CD4-positive, alpha-beta T cell treated with Interleukin-2 at 100 ng/mL for 4 hours (primary cell): ENCODE results near the gene SV2C.
"Not testable (repeated sequence)": the region's sequence is repeated elsewhere in the genome, so short reads cannot be mapped to it uniquely, and the experiment has no call there.

Experiments
- DNase-seq: peaks from one replicate; pipeline ENCODE4 v3.0.0-alpha.2; 2020; ENCODE audit warnings: low spot score

SV2C gene

DNA sequence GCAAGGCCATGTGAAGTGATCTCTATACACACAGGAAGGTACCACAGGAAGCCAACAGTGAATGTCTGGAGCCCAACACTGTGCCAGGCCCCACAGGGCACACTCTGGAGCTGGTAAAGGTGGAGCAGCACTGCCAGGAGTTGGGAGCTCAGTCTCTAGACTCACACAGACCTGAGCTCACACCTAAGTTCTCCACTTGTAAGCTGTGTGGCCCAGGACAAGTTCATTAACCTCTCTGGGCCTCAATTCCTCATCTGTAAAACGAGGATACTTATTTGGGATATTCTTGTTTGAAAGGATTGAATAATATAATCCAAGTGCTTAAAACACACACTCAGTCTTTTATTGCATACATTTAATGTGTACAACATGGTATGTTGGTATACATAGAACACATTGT, 259.3 kb downstream of the SV2C start:
- no peak for DNase-seq

DNA sequence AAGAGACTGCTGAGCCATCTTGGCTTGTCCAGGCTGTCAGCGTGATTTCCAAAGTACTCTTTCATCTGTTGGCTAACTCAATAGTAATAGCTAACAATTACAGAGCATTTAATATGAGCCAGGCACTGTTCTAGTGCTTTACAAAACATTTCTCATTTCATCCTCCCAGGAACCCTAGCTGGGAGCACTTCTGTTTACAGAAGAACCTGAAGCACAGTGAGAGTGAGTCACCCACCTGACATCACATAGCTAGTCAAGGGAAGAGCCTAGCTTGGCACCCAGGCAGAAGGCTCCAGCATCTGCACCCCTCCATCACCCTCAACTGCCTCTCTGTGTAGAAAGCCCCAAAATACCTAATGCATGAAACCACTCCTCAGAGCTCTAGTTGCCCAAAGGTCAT, 262.4 kb downstream of the SV2C start:
- no peak for DNase-seq

DNA sequence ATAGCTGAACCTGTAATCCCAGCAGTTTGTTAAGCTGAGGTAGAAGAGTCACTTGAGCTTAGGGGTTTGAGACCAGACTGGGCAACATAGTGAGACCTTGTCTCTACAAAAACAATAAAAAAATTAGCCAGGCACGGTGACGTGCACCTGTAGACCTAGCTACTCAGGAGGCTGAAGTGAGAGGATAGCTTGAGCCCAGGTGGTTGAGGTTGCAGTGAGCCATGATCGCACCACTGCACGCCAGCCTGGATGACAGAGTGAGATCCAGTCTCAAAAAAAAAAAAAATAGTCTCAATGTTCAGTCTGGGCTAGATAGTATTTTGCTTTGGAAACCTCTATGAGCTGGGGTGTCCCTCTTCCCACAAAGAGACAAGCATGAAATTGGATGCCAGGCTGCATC, 268.0 kb downstream of the SV2C start:
- no peak for DNase-seq

DNA sequence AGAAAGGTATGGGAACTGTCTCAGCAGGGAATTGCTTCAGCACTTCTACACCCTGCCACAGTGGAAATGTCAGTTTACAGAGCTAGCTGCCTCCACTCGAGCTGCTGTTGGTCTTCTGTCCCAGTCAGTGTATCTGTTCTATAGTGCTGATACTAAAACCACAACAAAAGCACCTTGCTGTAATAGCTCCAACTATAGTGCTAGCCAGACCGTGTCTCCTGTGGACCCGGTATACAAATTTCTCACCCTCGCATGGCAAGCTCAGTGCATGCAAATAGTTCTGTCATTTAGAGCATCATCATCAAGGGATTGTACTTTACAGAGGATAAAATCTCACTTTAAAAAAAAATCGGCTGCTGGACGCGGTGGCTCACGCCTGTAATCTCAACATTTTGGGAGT, 268.4 kb downstream of the SV2C start:
- DNase-seq, result no peak

DNA sequence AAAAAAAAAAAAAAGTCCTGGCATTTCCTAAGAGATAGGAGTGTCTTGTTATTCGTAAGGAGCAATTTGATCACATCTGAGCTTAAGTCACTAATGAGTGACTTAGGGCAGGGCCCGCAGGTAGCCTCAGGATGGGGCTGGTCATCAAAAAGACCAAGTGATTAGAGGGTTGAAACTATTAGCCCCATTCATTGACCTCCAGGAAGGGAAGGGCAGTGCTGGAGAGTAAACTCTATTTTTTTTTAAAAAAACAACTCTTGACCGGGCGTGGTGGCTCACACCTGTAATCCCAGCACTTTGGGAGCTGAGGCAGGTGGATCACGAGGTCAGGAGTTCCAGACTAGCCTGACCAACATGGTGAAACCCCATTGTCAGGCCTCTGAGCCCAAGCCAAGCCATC, 273.7 kb downstream of the SV2C start:
- DNase-seq, result no peak

DNA sequence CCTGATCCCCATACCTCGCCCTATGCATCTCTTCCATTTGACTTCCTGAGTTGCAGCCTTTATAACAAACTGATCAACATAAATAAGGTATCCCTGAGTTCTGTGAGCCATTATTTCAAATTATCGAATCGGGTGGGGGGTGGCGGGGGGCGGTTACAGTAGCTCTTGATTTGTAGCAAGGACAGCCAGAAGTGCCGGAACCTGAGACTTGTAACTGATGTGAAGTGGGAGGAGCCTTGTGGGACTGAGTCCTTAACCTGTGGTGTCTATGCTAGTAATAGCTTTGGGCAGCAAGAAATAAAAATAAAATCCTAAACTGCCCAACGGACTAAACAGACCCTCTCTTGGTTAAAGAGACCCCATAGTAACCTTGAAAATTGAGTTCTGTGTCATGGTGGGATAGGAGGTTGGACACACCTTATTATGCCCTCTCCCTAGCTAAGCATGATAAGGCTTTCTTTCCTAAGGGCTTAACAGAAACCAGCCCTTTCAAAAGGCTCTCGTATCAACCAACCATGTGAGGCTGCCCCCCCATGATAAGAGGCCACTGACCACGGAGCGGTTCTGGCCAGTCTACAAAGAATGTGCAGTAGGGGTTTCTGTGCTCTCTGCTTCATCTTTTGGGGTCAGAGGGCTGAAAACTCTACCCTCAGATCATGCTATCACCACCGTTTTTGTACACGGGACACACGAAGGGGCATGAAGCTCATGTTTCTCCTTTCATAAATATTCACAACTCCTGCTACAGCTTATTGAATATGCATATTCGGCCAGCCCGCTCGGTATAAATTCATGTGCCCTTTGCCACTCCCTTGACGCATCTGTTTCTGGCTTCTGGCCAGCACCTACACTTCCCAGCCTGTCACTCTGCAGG, 280.4 kb downstream of the SV2C start:
- no peak for DNase-seq

DNA sequence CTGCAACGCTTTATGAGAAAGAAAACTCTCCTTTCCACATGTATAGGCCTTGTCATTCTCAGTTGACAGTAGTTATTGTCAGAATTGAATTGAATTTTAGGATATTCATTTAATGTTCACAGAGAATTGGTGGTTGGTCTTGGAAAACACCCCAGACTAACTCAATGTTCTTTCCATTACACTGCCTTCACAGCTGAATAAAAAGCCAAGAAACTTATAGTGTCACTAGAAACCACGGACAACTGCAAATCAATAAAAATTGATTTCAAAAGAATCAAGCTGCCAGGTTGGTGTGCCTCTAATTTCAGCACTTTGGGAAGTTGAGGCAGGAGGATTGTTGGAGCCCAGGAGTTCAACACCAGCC, 281.0 kb downstream of the SV2C start:
- no peak for DNase-seq

DNA sequence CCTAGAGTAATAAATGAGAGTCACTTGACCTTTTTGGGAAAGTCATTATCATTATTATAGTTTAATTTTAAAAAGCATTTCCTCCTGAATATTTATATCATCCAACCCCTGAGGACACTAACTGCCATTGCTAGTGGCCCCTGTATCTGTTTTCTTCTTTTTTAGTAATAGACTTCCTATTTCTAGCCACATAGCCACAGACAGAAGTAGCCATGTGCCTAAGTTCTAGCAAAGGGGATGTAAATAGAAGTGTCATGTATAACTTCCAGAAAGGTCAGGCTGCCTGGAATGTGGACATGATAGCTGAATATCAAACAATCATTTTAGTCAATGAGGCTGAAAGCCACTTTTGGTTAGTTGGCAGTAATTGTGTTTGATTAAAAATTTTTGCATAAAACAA, 282.4 kb downstream of the SV2C start:
- no peak for DNase-seq

DNA sequence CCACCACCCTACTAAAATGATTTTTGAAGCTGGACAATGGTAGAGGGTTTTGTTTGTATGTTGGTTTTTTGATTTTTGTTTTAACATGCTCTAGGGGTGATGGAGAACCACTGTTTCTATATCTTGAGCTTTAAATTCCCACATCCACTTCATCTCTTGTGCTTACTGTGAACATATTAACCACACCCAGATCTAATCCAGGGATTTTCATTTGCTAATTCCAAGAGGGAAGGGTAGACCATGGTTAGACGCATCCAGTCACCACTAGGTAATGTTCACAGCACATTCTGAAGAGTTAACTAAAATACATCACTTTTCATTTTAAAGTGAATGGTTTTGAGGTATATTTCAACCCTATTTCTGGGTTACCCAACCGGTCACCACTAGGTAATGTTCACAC, 283.4 kb downstream of the SV2C start:
- no peak for DNase-seq

DNA sequence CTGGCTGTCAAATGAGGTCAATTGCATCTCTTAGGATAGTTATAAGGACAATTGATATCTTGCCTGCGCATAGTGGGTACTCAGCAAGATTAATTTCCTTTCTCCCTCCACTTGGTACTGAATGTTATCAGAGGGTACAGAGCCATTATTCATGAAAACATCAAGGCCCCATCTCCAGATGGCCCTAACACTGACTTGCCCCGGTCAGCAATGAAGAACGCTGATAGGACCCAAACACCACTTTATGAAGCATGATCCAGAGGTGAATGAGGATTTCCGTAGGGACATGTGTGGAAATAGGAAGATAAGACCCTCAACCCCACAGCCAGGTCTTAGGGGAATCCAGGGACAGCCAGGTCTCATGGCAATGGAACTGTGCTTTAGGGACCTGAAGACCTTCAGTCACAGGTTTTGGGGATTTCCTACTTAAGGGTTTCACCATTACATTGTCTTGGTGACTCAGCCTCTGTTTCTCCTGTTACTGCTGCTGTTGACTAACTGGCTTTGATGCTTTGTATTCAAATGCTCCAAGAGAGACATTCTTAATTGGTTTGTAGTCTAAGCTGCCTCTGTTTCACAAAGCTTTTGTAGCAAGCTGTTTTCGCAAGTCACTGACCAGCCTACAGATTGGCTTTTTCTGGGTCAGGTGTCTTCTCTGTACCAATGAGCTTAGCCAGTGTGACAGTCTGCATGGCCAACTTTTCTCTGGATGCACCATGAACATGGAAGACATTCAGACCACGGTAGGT, 284.6 kb downstream of the SV2C start:
- peak; percentile 39 for DNase-seq

DNA sequence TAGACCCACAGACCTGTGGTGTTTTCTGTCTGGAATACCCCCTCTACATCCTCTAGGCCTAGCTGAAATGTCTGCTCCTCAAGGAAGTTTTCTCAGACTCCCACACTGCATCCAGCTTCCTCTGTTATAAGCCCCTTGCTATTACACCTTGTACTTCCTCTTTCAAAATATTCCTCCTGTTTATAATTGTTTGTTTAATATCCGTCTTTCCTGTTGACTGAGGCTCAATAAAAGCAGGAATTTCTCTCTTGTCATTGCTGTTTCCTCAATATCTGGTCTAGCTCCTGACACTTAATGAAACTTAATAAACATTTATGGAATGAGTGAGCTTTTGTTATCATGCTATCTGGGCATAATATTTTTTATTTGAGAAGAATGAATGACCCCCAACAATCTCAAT, 285.8 kb downstream of the SV2C start:
- DNase-seq, result no peak

DNA sequence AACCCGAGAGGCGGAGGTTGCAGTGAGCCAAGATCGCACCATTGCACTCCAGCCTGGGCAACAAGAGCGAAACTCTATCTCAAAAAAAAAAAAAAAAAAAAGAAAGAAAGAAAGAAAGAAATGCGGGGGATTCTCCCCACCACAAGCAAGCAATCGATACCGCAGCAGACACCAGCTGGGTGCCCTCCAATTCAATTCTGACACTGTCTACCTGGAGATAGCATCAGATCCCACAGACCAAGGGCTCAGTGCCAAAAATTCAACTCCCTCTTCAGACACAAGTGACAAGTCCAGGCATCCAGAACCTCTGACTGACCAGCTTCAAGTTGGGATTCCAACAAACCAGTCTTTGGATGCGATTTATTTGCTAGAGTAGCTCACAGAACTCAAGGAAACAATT, 286.5 kb downstream of the SV2C start:
- not testable (repeated sequence) for DNase-seq

DNA sequence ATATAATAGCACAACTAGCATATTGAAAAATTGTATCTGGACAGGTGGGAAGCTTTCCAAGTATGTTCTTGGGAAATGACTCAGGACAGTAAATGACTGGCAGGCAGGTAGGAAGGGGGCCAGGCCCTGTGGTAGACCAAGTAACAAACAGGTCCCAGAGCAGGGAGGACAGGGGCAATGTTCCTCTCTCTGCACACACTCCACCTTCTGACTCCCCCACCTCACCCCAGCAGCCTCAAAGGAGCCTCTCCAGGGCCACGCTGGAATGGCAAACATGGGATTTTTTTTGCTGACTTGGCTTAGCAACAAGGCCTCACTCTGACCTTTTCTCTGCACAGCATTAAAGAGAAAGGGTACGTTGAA, 288.8 kb downstream of the SV2C start:
- no peak for DNase-seq

DNA sequence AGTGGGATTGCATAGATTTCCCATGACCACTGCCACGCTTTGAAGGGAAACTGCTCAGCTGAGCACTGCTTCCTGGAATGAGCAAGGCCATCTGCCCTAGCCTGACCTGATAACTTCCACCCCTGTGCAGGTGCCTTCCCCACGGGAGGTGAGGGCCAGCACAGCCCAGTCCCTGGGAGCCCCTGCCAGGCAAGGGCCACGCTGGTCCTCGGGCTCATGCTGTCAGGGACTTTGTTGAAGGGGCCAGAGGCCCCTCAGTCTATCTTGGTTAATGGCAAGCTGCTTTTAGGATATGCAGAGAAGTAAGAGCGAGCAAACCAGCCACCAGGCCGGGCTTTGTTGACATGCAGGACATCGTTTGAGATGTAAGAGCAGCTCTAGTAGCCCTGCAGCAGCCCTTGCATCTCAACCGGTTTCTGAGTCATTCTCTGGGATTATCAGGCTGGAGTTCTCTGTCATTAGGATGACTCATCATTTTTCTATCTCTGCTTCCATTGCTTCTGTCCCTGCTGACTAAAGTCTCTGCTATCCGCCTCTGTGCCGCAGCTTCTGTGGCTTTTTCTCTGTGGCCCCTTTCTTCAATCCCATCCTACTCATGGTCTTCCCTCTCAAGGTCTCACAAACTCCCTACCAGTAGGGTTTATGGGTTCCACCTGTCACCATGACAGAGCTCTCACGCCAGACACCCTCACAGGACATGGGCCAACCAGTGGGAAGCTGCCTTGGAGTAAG, 289.3 kb downstream of the SV2C start:
- no peak for DNase-seq

DNA sequence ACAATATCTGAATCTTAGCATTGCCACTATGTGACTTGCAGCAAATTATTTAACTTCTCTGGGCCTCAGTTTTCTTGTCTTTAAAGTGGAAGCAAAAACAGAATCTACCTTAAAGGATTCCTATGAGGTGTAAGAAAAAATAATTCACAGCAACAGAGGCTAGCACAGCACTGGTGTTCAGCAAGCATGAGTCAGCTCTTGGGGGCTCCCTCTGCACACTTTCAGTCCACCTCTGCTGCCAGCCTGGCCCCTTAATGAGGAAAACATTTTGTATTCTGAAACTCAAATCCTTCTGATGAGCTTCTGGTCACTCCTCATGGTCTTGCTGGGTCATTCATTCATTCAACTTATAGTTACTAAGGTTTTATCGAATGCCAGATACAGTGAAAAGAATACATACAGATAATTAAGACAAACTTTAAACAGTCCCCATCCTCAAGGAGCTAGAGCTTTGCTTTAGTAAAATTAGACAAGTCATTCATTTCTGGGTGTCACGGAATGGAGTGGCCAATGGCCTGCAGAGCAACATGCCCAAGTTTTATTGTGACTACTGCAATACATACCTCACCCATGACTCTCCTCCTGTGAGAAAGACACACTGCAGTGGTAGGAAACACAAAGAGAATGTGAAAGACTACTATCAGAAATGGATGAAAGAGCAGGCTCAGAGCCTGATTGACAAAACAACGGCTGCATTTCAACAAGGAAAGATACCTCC, 293.1 kb downstream of the SV2C start:
- DNase-seq, result no peak

DNA sequence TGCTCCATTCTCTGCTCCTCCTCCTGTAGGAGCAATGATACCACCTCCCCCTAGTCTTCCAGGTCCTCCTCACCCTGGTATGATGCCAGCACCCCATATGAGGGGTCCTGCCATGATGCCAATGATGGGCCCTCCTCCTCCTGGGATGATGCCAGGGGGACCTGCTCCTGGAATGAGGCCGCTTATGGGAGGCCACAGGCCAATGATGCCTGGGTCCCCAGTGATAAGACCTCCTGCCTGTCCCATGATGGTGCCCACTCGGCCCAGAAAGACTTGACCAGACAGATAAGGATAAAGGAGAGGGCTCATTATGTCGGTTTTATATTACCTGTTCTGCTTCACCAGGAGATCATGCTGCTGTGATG, 293.7 kb downstream of the SV2C start:
- no peak for DNase-seq

DNA sequence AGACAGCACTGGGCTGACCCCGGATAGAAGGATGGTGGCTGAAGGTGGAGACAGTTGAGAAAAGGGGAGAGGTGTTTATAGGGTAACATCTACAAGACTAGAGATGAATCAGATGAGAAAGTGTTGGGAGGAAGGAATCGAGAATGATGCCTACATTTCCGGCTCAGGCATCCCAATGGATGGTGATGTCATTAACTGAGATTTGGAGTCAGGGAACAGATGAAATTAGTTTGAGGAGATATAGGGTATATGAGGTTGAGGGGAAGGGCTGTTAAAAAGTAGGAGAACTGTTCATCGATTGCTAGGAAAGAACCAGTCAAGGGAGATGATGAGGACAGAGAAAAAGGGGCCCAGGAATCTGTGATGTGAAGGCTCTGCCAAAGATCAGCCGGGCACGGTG, 295.2 kb downstream of the SV2C start:
- DNase-seq, result no peak

DNA sequence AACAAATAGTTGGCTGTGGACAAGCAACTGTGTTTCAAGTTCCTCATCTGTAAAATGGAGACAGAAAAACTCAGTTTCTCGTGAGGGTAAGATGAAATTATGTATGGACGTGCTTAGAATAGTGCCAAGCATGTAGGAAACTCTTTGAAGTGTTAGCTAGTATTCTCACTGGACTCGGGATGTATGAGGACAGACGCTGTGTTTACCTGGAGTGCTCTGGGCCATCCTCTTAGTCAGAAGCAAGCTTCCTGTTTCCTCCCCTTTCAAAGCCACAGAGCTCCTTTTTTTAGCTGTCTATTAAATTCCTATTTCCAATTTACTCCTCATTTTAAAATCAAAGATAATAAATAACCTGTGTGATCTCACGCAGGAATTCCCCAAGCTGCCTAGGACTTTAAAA, 296.1 kb downstream of the SV2C start:
- DNase-seq, result peak; percentile 14

DNA sequence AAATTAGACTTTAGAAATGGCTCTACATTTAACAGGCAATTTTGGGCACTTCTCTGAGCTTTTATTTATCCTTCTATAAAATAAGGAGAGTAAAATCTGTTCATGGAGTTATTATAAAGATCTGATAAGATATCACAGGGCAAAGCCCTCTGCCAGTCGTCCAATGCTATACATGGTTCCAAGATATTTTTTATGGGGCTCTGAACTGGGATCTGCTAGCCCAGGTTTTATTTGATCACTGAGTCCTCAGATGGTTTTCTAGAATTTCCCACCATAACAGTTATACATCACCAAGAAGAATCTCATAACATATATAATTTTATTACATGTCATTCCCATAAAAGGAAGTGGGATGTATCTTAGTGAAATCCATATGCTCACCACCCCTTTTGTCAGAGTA, 296.7 kb downstream of the SV2C start:
- DNase-seq, result no peak

DNA sequence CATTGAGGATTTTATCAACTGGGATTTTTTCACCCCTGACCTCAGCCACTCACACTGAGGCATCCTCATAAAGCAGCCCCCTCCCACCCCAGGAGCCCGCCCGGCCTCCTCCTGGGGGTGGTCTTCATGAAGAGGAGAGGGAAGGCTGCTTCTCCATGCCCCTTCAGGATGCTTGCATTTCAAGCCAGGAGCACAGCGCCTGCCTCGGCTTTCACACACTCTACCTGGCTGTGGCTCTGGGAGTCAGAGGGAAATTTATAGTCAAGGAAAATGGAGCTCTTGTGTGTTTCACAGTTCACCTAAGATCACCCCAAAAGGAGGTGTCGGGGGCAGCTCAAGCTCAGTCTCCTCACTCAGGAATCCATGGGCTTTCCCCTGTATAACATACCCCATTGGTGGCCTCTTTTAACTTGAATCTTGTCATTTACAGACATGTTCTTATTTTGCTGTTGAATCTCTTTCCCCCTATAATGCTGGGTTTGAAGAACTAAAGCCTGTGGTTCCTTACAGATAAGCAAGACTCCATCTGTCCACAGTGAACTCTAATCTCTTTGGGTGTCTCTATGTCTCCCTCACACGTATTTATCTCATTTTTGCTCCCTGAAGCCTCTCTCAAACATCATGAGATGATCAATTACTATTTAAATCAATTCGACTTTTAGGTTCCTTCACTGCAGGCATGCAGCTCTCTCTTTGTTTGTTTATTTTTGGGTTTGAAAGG, 297.3 kb downstream of the SV2C start:
- no peak for DNase-seq

DNA sequence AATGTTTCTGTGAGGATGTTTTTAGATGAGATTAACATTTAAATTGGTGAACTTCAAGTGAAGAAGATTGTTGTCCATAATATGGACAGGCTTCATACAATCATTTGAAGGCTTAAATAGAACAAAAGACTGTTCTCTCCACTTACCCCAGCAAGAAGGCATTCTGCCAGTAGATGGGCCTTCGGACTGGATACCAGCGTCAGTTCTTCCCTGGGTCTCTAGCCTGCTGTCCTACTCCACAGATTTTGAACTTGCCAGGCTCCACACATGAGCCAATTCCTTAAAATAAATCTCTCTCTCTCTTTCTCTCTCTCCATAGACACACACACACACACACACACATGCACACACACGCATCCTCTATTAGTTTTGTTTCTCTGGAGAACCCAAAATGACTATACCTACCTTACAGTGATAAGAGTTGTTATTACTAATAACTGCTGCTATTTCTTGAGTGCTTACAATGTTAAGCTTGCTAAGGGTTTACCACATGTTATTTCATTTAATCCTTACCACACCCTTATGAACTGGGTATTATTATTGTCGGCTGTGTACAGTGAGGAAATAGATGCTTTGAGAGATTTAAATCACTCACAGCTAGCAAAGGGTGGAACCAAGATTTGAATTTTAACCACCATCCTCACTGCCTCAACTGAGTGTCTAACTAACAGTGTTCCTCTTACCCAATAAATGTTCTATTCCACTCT, 300.1 kb downstream of the SV2C start:
- peak; percentile 25 for DNase-seq
